Measurements from ENCODE around the gene ELMOD3.

GRCh38 chr2:85385746-85386145 is 31.2 kb downstream of the ELMOD3 start:
- no peak for TF ChIP-seq CTCF (conservative IDR thresholded peaks at IDR 0.05)
- no peak for TF ChIP-seq ZFX (IDR thresholded peaks at IDR 0.05)
